NCI-H446 treated with DMSO at 0.1 percent for 48 hours (cell line): Measurements from ENCODE around the gene GPR157.
"Not testable (repeated sequence)": the region's sequence is repeated elsewhere in the genome, so short reads cannot be mapped to it uniquely, and the experiment has no call there.

Experiments used
- DNase-seq: peaks from one replicate; lab custom pipeline; 2025; lab: John Stamatoyannopoulos, UW

Gene GPR157

GRCh38 chr1:9115351-9116205 is 13.3 kb downstream of the GPR157 start:
- DNase-seq: peak; percentile 12

GRCh38 chr1:9112961-9113880 is 15.7 kb downstream of the GPR157 start:
- DNase-seq: no peak

- no peak for DNase-seq
Observed at GRCh38 chr1:9111957-9112356, 16.9 kb downstream of the GPR157 start.

- no peak for DNase-seq
Observed at GRCh38 chr1:9111357-9111691, 17.6 kb downstream of the GPR157 start.

- peak; percentile 48 for DNase-seq
Observed at GRCh38 chr1:9110669-9111356, 18.1 kb downstream of the GPR157 start.

GRCh38 chr1:9108056-9108665 is 20.7 kb downstream of the GPR157 start:
- DNase-seq: no peak

GRCh38 chr1:9107136-9107535 is 21.8 kb downstream of the GPR157 start:
- no peak for DNase-seq

- no peak for DNase-seq
Observed at GRCh38 chr1:9106286-9106685, 22.6 kb downstream of the GPR157 start.

GRCh38 chr1:9105336-9105867 is 23.5 kb downstream of the GPR157 start:
- DNase-seq: no peak

- DNase-seq: peak; percentile 27
Observed at GRCh38 chr1:9101510-9102146, 27.3 kb downstream of the GPR157 start.

GRCh38 chr1:9100471-9101043 is 28.3 kb downstream of the GPR157 start:
- no peak for DNase-seq

- DNase-seq: no peak
Observed at GRCh38 chr1:9099555-9099954, 29.3 kb downstream of the GPR157 start.

- DNase-seq: no peak
Observed at GRCh38 chr1:9097947-9098705, 30.8 kb downstream of the GPR157 start.

GRCh38 chr1:9095818-9096217 is 33.1 kb downstream of the GPR157 start:
- no peak for DNase-seq

GRCh38 chr1:9093996-9094595 is 34.8 kb downstream of the GPR157 start:
- not testable (repeated sequence) for DNase-seq

GRCh38 chr1:9093581-9093980 is 35.3 kb downstream of the GPR157 start:
- no peak for DNase-seq

- no peak for DNase-seq
Observed at GRCh38 chr1:9093091-9093490, 35.8 kb downstream of the GPR157 start.

- DNase-seq: no peak
Observed at GRCh38 chr1:9088807-9089206, 40.1 kb downstream of the GPR157 start.

GRCh38 chr1:9087411-9088125 is 41.3 kb downstream of the GPR157 start:
- DNase-seq: no peak
